HCT116 (cell line): ENCODE data around the gene KRTAP5-4. TPM values are rescaled to one million over a fixed set of nuclear protein-coding genes. Genes with fewer than 3 reads are reported as not detected.
"Not testable (repeated sequence)": the region's sequence is repeated elsewhere in the genome, so short reads cannot be mapped to it uniquely, and the experiment has no call there.

ENCODE experiments used
- ATAC-seq: fragments of 200-7000 bp; cut with Tn5 transposase; 2 replicates; pipeline ENCODE4 v1.9.1; 2020; ENCODE audit warnings: mild to moderate bottlenecking, moderate library complexity
- BruUV-seq: library from RNA; stranded (reverse); fragments of 400-500 nt; replicated peaks from 2 replicates; lab custom pipeline; 2021; lab: Mats Ljungman, UMichigan
- CTCF ChIA-PET: fragments of 300-600 bp; sonication (Branson Sonifier 250); formaldehyde crosslinking; loops from one replicate; lab custom pipeline; 2021; ENCODE audit warnings: antibody characterized with exemption; lab: Charles Lee
- POLR2A ChIA-PET: fragments of 300-600, 350-600 bp; sonication (Branson Sonifier 250); formaldehyde crosslinking; loops from one replicate; lab custom pipeline; 2021; ENCODE audit warnings: antibody characterized with exemption; lab: Charles Lee
- RAD21 ChIA-PET, 2 experiments: fragments of 300-600 bp; sonication (Branson Sonifier 250); formaldehyde crosslinking; loops; one replicate each; lab custom pipeline; 2023; ENCODE audit warnings: low total read pairs in 2 of 2; ENCODE audit not compliant: uncharacterized antibody in 2 of 2, unreplicated experiment in 2 of 2, low non-redundant PET in 1 of 2; lab: Charles Lee
- DNase-seq: peaks from one replicate; pipeline ENCODE4 v3.0.0-alpha.2; 2010; ENCODE audit warnings: low read depth, low spot score
- H2AFZ ChIP-seq: fragments of 200-600 bp; shearing (Covaris generic), sonication (generic); 2 replicates; pipeline ENCODE4 v1.6.1; 2017; ENCODE audit warnings: low read depth, mixed run types, mixed read lengths, antibody characterized with exemption, low read length; ENCODE audit not compliant: poor library complexity, severe bottlenecking
- H3K27ac ChIP-seq: 2 replicates; pipeline ENCODE4 v1.5.1; 2012; ENCODE audit warnings: low read depth, low read length
- H3K27me3 ChIP-seq: fragments of 200-600 bp; sonication (generic); 2 replicates; pipeline ENCODE4 v1.6.1; 2016; ENCODE audit warnings: mixed run types, low read length, mixed read lengths; ENCODE audit not compliant: insufficient read depth
- H3K36me3 ChIP-seq, 2 experiments: fragments of 200-500 bp in 1 of 2; fragments of 200-600 bp in 1 of 2; sonication (Bioruptor generic) in 1 of 2; sonication (generic) in 1 of 2; 2 replicates each; pipeline versions ENCODE4 v1.5.1 to v1.6.1; 2014 to 2016; ENCODE audit warnings: low read length in 2 of 2, inconsistent platforms in 1 of 2, mixed read lengths in 1 of 2, mixed run types in 1 of 2; ENCODE audit not compliant: insufficient read depth in 2 of 2, control insufficient read depth in 1 of 2
- H3K4me1 ChIP-seq, 2 experiments: fragments of 200-600 bp in 1 of 2; sonication (generic) in 1 of 2; 2 replicates each; pipeline versions ENCODE4 v1.5.1 to v1.6.1; 2012 to 2017; ENCODE audit warnings: low read length in 2 of 2, inconsistent platforms in 1 of 2, mild to moderate bottlenecking in 1 of 2, mixed read lengths in 1 of 2, mixed run types in 1 of 2, moderate library complexity in 1 of 2; ENCODE audit not compliant: insufficient read depth in 2 of 2, control insufficient read depth in 1 of 2
- H3K4me2 ChIP-seq: fragments of 200-600 bp; sonication (generic); 2 replicates; pipeline ENCODE4 v1.6.1; 2017; ENCODE audit warnings: mixed run types, low read length, mixed read lengths
- H3K4me3 ChIP-seq, 2 experiments: fragments of 200-600 bp in 1 of 2; sonication (generic) in 1 of 2; replicated peaks in 1 of 2; 2 replicates each; pipeline ENCODE4 v1.5.1; 2011 to 2016; ENCODE audit warnings: low read length in 2 of 2, control low read depth in 1 of 2, low read depth in 1 of 2, mild to moderate bottlenecking in 1 of 2, mixed read lengths in 1 of 2, mixed run types in 1 of 2
- H3K79me2 ChIP-seq: fragments of 200-600 bp; sonication (generic); 2 replicates; pipeline ENCODE4 v1.6.1; 2017; ENCODE audit warnings: mild to moderate bottlenecking, mixed run types, low read length, moderate library complexity, mixed read lengths; ENCODE audit not compliant: insufficient read depth
- H3K9ac ChIP-seq: fragments of 200-600 bp; sonication (generic); 2 replicates; pipeline ENCODE4 v1.6.1; 2016; ENCODE audit warnings: low read length, mixed read lengths
- H3K9me2 ChIP-seq: fragments of 200-600 bp; sonication (generic), shearing (Covaris generic); 2 replicates; pipeline ENCODE4 v1.6.1; 2017; ENCODE audit warnings: mixed run types, mild to moderate bottlenecking, moderate library complexity; ENCODE audit not compliant: insufficient read depth
- H3K9me3 ChIP-seq, 2 experiments: fragments of 200-500 bp in 1 of 2; fragments of 200-600 bp in 1 of 2; sonication (Bioruptor generic) in 1 of 2; sonication (generic) in 1 of 2; 2 replicates each; pipeline ENCODE4 v1.6.1; 2014 to 2017; ENCODE audit warnings: low read length in 2 of 2, mixed read lengths in 2 of 2, inconsistent platforms in 1 of 2, low read depth in 1 of 2, mild to moderate bottlenecking in 1 of 2, mixed run types in 1 of 2, moderate library complexity in 1 of 2; ENCODE audit not compliant: control insufficient read depth in 1 of 2, insufficient read depth in 1 of 2
- H4K20me1 ChIP-seq: fragments of 200-600 bp; sonication (generic), shearing (Covaris generic); 2 replicates; pipeline ENCODE4 v1.6.1; 2017; ENCODE audit warnings: mixed run types, mild to moderate bottlenecking, moderate library complexity; ENCODE audit not compliant: insufficient read depth
- POLR2AphosphoS5 ChIP-seq: IDR thresholded peaks from 2 replicates; pipeline ENCODE4 v1.6.1; 2011; ENCODE audit warnings: mild to moderate bottlenecking, low read depth, low read length, moderate library complexity
- intact Hi-C: fragments of 100-400 bp; cut with micrococcal nuclease; formaldehyde crosslinking; loops from 2 replicates; pipeline ENCODE4 v1.10.0; 2022
- total RNA-seq: library from RNA; stranded (reverse); gene quantifications from one replicate; pipeline ENCODE4 v1.2.1, GENCODE V29; 2021; ENCODE audit not compliant: unreplicated experiment

The KRTAP5-4 gene
- total RNA-seq, 1 experiment from 2014 or later: not detected

DNA sequence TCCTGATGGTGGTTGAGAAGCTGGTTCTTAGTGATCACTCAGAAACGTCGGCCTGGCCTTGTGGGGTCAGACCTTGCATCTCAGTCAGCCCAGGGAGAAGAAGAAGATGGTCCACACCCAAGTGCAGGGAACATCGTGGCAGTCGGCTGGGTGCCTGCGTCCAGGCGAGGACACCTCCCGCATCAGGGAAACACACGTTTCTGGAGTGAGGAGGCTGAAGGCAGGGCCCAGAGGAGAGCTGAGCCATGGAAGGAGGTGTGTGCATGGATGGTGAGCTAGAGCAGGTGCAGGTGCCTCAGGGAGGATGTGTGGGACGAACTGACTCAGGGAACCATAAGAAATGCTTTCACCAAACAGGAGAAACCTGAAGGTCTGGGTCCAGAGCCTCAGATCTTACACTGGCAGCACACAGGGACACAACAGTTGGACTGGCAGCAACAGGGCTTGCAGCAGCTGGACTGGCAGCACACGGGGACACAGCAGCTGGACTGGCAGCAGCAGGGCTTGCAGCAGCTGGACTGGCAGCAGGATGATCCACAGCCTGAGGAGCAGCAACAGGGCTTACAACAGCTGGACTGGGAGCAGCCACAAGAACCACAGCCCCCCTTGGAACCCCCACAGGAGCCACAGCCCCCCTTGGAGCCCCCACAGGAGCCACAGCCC lies 24.5 kb downstream of the KRTAP5-4 start:
- Histone ChIP-seq H3K4me3 (no peak overlapping the region), H3K4me2 (no peak overlapping the region), H3K27ac (no peak overlapping the region), H3K4me1 (peaks cover 0 to 3% of the 10 kb centered on the region in 2 experiments; a peak in 1 of 4 replicates), H2AFZ (no peak overlapping the region), H3K36me3 (no peaks in the 10 kb centered on the region), H4K20me1 (no peaks in the 10 kb centered on the region), H3K79me2 (no peaks in the 10 kb centered on the region), H3K27me3 (peaks cover 29% of the 10 kb centered on the region; the same call in 1 of the 2 replicates), H3K9me2 (no peaks in the 10 kb centered on the region), H3K9me3 (no peaks in the 10 kb centered on the region), H3K9ac (no peak overlapping the region)
- CTCF ChIA-PET: no interaction called here
- intact Hi-C loops: no loop called here
- TF ChIP-seq POLR2AphosphoS5: no peak
- no peak for ATAC-seq
- RAD21 ChIA-PET: no interaction called here
- DNase-seq: no peak
- POLR2A ChIA-PET: no interaction called here
- no TSS peak for BruUV-seq

DNA sequence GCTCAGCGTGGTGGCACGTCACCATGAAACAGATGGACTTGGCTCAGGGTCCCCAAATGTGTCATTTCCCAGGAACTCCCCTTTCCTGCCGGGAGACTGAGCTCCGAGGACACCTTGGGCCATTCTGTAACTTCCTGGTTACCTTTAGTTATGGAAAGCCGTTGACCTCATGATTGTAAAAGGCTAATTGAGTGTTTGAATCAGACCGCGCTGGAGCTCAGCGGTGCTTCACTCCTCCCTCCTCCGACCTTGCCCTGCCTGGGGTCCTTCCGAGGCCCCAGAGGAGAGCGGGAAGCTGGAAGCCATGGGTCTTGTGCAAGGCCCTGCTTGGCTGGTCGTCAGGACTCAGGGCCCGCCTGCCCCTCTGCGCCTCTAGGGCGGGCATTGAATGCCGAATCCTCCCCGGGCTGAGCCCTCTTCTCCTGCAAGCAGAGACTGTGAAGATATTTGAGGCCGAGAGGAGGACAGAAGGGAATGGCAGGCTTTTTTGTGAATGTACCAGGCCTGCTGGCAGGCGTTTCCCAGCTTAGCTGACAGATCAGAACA lies 25.3 kb downstream of the KRTAP5-4 start:
- CTCF ChIA-PET: interaction anchor here (1.8 to 1.9 kb wide), 2 partner anchors 23 to 50 kb away, joined by 17 to 29 read pairs; no protein-coding TSS in a partner anchor
- DNase-seq: not testable (repeated sequence)

DNA sequence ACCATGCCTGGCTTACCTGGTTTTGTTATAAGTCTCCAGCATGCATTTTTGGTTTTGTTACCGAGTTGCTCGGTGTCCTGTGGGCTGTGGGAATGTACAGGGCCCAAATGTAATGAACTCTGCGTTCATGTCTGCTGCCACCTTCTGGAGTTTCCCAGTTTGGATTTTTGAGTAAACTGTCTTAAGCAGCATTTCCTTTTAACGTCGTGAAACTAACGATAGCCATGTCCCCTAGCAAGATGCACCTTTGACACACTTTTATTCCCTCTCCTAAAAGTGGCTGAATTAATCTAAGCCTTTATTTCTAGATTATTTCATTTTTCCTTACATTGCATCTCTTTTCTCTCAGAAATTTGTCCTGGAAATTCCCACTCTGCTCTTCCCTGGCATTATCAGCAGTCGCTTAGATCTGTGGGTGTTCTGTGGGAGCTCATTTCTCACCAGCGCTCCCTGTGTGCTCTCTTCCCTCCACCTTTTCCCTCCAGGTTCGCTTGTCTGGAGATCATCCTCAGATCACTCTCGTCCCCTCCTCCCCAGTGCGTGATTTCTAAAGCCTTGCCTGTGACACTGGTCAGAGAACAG lies 25.9 kb downstream of the KRTAP5-4 start:
- not testable (repeated sequence) for H3K4me3 ChIP-seq, H3K9ac ChIP-seq, H3K9me3 ChIP-seq, H3K4me1 ChIP-seq, H3K36me3 ChIP-seq, BruUV-seq, DNase-seq, H3K9me2 ChIP-seq, H3K79me2 ChIP-seq, H3K27ac ChIP-seq, H4K20me1 ChIP-seq
- H2AFZ ChIP-seq: peak overlapping the region; percentile 88
- POLR2A ChIA-PET: interaction anchor here (0.9 to 1.5 kb wide), 2 partner anchors 48 to 49 kb away, joined by 3 to 4 read pairs; no protein-coding TSS in a partner anchor
- H3K4me2 ChIP-seq: 0 out of 2 replicates have a peak overlapping the region, but pooled peaks have one; percentile 21
- CTCF ChIA-PET: interaction anchor here (0.9 to 1.9 kb wide), 11 partner anchors 9 to 49 kb away, joined by 3 to 29 read pairs (median 5); no protein-coding TSS in a partner anchor
- RAD21 ChIA-PET: interaction anchor here (0.8 to 1.2 kb wide), 3 partner anchors 20 to 50 kb away, joined by 3 to 5 read pairs (median 3); no protein-coding TSS in a partner anchor
- H3K27me3 ChIP-seq: peaks cover 32% of the 10 kb centered on the region; the same call in 1 of the 2 replicates
- peak; percentile 33 for ATAC-seq
- intact Hi-C loops: loop anchor here (1.0 kb wide), 1 partner anchor 50 kb away; no protein-coding TSS in a partner anchor

More for the DNA sequence above, 25.3 kb downstream of the KRTAP5-4 start:
- H3K4me3 ChIP-seq, H3K9ac ChIP-seq, H3K4me1 ChIP-seq, BruUV-seq, H4K20me1 ChIP-seq, RAD21 ChIA-PET, H3K36me3 ChIP-seq, H3K79me2 ChIP-seq, H3K9me3 ChIP-seq, ATAC-seq, H3K9me2 ChIP-seq, POLR2A ChIA-PET, intact Hi-C loops, H3K27ac ChIP-seq, H3K4me2 ChIP-seq, H2AFZ ChIP-seq: not testable (repeated sequence)
- H3K27me3 ChIP-seq: peaks cover 32% of the 10 kb centered on the region; the same call in 1 of the 2 replicates
